ENCODE data around the gene RAD54L2.
A peak's percentile ranks its signal among the peaks of the same experiment; 100 is the strongest.

DNA sequence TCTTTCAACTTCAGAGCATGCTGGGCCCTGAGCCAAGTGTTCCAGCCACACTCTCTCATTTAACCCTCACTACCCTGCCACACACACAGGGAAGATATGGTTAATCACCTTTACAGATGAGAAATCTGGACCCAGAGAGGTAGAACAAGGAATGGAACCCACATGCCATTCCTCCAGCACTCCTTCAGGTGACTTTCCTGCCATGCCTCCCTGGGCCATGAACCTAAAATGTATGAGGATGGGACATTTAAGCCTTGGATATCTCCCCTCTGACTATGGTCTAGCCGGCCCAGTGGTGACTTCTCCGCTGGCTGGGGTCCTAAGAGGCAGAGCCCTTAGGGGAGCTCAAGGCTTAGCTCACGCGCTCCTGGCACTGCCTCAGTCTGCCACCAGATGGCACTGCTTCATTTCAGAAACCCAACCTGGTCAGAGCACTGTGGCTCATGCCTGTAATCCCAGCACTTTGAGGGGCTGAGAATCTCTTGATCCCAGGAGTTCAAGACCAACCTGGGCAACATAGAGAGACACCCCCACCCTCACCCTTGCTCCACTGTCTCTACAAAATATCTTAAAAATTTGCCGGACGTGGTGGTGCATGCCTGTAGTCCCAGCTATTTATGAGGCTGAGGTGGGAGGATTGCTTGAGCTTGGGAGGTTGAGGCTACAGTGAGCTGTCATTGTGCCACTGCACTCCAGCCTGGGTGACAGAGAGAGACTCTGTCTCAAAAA is 36.5 kb upstream of the RAD54L2 start:
- TF ChIP-seq, protein P1, sequence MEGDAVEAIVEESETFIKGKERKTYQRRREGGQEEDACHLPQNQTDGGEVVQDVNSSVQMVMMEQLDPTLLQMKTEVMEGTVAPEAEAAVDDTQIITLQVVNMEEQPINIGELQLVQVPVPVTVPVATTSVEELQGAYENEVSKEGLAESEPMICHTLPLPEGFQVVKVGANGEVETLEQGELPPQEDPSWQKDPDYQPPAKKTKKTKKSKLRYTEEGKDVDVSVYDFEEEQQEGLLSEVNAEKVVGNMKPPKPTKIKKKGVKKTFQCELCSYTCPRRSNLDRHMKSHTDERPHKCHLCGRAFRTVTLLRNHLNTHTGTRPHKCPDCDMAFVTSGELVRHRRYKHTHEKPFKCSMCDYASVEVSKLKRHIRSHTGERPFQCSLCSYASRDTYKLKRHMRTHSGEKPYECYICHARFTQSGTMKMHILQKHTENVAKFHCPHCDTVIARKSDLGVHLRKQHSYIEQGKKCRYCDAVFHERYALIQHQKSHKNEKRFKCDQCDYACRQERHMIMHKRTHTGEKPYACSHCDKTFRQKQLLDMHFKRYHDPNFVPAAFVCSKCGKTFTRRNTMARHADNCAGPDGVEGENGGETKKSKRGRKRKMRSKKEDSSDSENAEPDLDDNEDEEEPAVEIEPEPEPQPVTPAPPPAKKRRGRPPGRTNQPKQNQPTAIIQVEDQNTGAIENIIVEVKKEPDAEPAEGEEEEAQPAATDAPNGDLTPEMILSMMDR (IDR thresholded peaks at IDR 0.05) = peak; percentile 79 to 95 (median 90)
- no peak for TF ChIP-seq POLR2AphosphoS5 (IDR thresholded peaks at IDR 0.05)

All from breast epithelium (tissue), 3 donors.